Astrocyte (in vitro differentiated cells and primary cell): ENCODE data around the gene FHIT. TPM values are rescaled to one million over a fixed set of nuclear protein-coding genes. Genes with fewer than 3 reads are reported as not detected.

ENCODE experiments used
- DNase-seq: peaks from one replicate; pipeline ENCODE4 v3.0.0-alpha.2; 2010; ENCODE audit warnings: low read depth
- FAIRE-seq: peaks from 2 replicates; lab custom pipeline; 2011; peaks lifted over from hg19 to GRCh38; lab: Jason Lieb, UNC
- H2AFZ ChIP-seq: 2 replicates; pipeline ENCODE4 v1.6.0; 2012; ENCODE audit warnings: low read depth, low read length, inconsistent platforms
- H3K27ac ChIP-seq: 2 replicates; pipeline ENCODE4 v1.5.1; 2011; ENCODE audit warnings: low read depth, low read length, inconsistent platforms
- H3K27me3 ChIP-seq: 2 replicates; pipeline ENCODE4 v1.6.0; 2011; ENCODE audit warnings: low read length, inconsistent platforms; ENCODE audit not compliant: insufficient read depth
- H3K36me3 ChIP-seq: 2 replicates; pipeline ENCODE4 v1.5.1; 2011; ENCODE audit warnings: low read length, inconsistent platforms; ENCODE audit not compliant: insufficient read depth
- H3K4me1 ChIP-seq: 2 replicates; pipeline ENCODE4 v1.5.1; 2011; ENCODE audit warnings: low read length, inconsistent platforms; ENCODE audit not compliant: insufficient read depth
- H3K4me2 ChIP-seq: 2 replicates; pipeline ENCODE4 v1.6.0; 2012; ENCODE audit warnings: low read length, inconsistent platforms
- H3K4me3 ChIP-seq: 2 replicates; pipeline ENCODE4 v1.5.1; 2011; ENCODE audit warnings: low read depth, mild to moderate bottlenecking, low read length, inconsistent platforms; ENCODE audit not compliant: insufficient read depth
- H3K79me2 ChIP-seq: 2 replicates; pipeline ENCODE4 v1.6.0; 2012; ENCODE audit warnings: mild to moderate bottlenecking, low read length, inconsistent platforms; ENCODE audit not compliant: insufficient read depth
- H3K9ac ChIP-seq: 2 replicates; pipeline ENCODE4 v1.6.0; 2012; ENCODE audit warnings: mild to moderate bottlenecking, low read length, inconsistent platforms
- H3K9me3 ChIP-seq: 2 replicates; pipeline ENCODE4 v1.5.1; 2012; ENCODE audit warnings: low read depth, mild to moderate bottlenecking, low read length, inconsistent platforms; ENCODE audit not compliant: insufficient read depth
- H4K20me1 ChIP-seq: 2 replicates; pipeline ENCODE4 v1.6.0; 2012; ENCODE audit warnings: low read length, inconsistent platforms; ENCODE audit not compliant: insufficient read depth
- H3K27ac Mint-ChIP-seq: one replicate; pipeline ENCODE4 v1.8.0; 2021; ENCODE audit warnings: mild to moderate bottlenecking, mixed read lengths; ENCODE audit not compliant: unreplicated experiment
- H3K27me3 Mint-ChIP-seq: one replicate; pipeline ENCODE4 v1.8.0; 2021; ENCODE audit warnings: low read depth, mixed read lengths; ENCODE audit not compliant: unreplicated experiment
- H3K36me3 Mint-ChIP-seq: one replicate; pipeline ENCODE4 v1.8.0; 2021; ENCODE audit warnings: low read depth, mixed read lengths; ENCODE audit not compliant: unreplicated experiment
- H3K4me1 Mint-ChIP-seq: one replicate; pipeline ENCODE4 v1.8.0; 2021; ENCODE audit warnings: low read depth, mixed read lengths; ENCODE audit not compliant: unreplicated experiment
- H3K4me3 Mint-ChIP-seq: one replicate; pipeline ENCODE4 v1.8.0; 2021; ENCODE audit warnings: mild to moderate bottlenecking, moderate library complexity, mixed read lengths; ENCODE audit not compliant: unreplicated experiment
- H3K9me3 Mint-ChIP-seq: one replicate; pipeline ENCODE4 v1.8.0; 2021; ENCODE audit warnings: mild to moderate bottlenecking, mixed read lengths; ENCODE audit not compliant: unreplicated experiment
- CTCF ChIP-seq: IDR thresholded peaks from 2 replicates; pipeline ENCODE4 v1.5.1; 2011; ENCODE audit warnings: low read depth, mild to moderate bottlenecking, inconsistent platforms, low read length, moderate library complexity; ENCODE audit not compliant: insufficient read depth
- EZH2 ChIP-seq: IDR thresholded peaks from 2 replicates; pipeline ENCODE4 v1.6.1; 2012; ENCODE audit warnings: mild to moderate bottlenecking, low read length, inconsistent platforms; ENCODE audit not compliant: insufficient read depth
- total RNA-seq: library from RNA; stranded (reverse); gene quantifications from 2 replicates; pipeline ENCODE4 v1.2.1, GENCODE V29; 2021

Gene FHIT
- total RNA-seq, 1 donor from 2014 or later: 6.7 TPM

- H3K27ac ChIP-seq: no peak overlapping the region
- H3K36me3 Mint-ChIP-seq: no peaks in the 10 kb centered on the region
- TF ChIP-seq EZH2 (no peak), CTCF (no peak)
- H3K27me3 ChIP-seq: peaks cover 2% of the 10 kb centered on the region
- no peak overlapping the region for H3K9ac ChIP-seq
- H3K79me2 ChIP-seq: no peaks in the 10 kb centered on the region
- H3K9me3 ChIP-seq: no peaks in the 10 kb centered on the region
- H3K9me3 Mint-ChIP-seq: no peaks in the 10 kb centered on the region
- no peaks in the 10 kb centered on the region for H4K20me1 ChIP-seq
- H3K27me3 Mint-ChIP-seq: peaks cover 34% of the 10 kb centered on the region
- H3K4me3 ChIP-seq: no peak overlapping the region
- no peak overlapping the region for H3K4me3 Mint-ChIP-seq
- H3K27ac Mint-ChIP-seq: peak overlapping the region; percentile 14
- H3K4me2 ChIP-seq: no peak overlapping the region
- H3K4me1 Mint-ChIP-seq: peaks cover 14% of the 10 kb centered on the region
- H3K36me3 ChIP-seq: no peaks in the 10 kb centered on the region
- no peak overlapping the region for H2AFZ ChIP-seq
- peak; percentile 69 for DNase-seq
- no peaks in the 10 kb centered on the region for H3K4me1 ChIP-seq
- FAIRE-seq: no peak
Observed at GRCh38 chr3:61181874-61182273, 69.4 kb downstream of the FHIT start.

GRCh38 chr3:61180206-61180605, 71.0 kb downstream of the FHIT start:
- H4K20me1 ChIP-seq: no peaks in the 10 kb centered on the region
- no peak overlapping the region for H3K4me3 Mint-ChIP-seq
- H3K36me3 ChIP-seq: no peaks in the 10 kb centered on the region
- peaks cover 13% of the 10 kb centered on the region for H3K4me1 Mint-ChIP-seq
- H3K27me3 ChIP-seq: peaks cover 2% of the 10 kb centered on the region
- FAIRE-seq (no peak), DNase-seq (no peak)
- no peak overlapping the region for H3K4me2 ChIP-seq
- no peak overlapping the region for H3K4me3 ChIP-seq
- no peak overlapping the region for H2AFZ ChIP-seq
- no peak overlapping the region for H3K27ac Mint-ChIP-seq
- H3K27ac ChIP-seq: no peak overlapping the region
- no peaks in the 10 kb centered on the region for H3K79me2 ChIP-seq
- H3K4me1 ChIP-seq: no peaks in the 10 kb centered on the region
- no peaks in the 10 kb centered on the region for H3K9me3 ChIP-seq
- no peak for TF ChIP-seq EZH2
- TF ChIP-seq CTCF: no peak
- H3K9me3 Mint-ChIP-seq: no peaks in the 10 kb centered on the region
- H3K36me3 Mint-ChIP-seq: no peaks in the 10 kb centered on the region
- H3K9ac ChIP-seq: no peak overlapping the region
- peaks cover 22% of the 10 kb centered on the region for H3K27me3 Mint-ChIP-seq

GRCh38 chr3:61178167-61178566, 73.1 kb downstream of the FHIT start:
- peaks cover 4% of the 10 kb centered on the region for H3K27me3 Mint-ChIP-seq
- H3K4me1 Mint-ChIP-seq: peaks cover 17% of the 10 kb centered on the region
- no peaks in the 10 kb centered on the region for H3K36me3 Mint-ChIP-seq
- no peak for DNase-seq
- H3K4me1 ChIP-seq: no peaks in the 10 kb centered on the region
- H3K79me2 ChIP-seq: no peaks in the 10 kb centered on the region
- no peaks in the 10 kb centered on the region for H3K27me3 ChIP-seq
- no peak overlapping the region for H3K4me2 ChIP-seq
- no peak overlapping the region for H3K27ac Mint-ChIP-seq
- no peak overlapping the region for H3K27ac ChIP-seq
- H3K9me3 Mint-ChIP-seq: no peaks in the 10 kb centered on the region
- H3K9ac ChIP-seq: no peak overlapping the region
- no peaks in the 10 kb centered on the region for H3K36me3 ChIP-seq
- no peak overlapping the region for H3K4me3 Mint-ChIP-seq
- no peaks in the 10 kb centered on the region for H4K20me1 ChIP-seq
- H2AFZ ChIP-seq: no peak overlapping the region
- no peak for FAIRE-seq
- no peaks in the 10 kb centered on the region for H3K9me3 ChIP-seq
- no peak overlapping the region for H3K4me3 ChIP-seq
- TF ChIP-seq CTCF: no peak
- no peak for TF ChIP-seq EZH2
